ENCODE results near the gene FANCF.

DNA sequence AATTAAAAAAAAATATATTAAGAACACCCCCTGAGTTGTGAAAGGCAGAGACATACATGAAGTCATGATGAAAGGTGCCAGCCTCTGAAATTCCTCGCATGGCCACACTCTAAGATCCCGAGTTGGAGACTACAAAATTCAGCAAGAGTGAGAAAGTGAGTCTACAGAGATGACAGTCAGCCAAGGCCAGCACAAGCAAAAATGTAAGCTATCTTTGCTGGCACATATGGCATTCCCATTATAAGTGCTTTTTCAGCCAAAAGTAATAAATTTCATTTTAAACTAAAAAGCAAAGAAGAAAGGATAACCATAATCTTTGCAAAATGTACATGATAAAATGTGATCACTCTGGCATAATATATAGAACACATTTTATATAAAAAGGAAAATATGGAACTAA is 40.6 kb downstream of the FANCF start:
- TF ChIP-seq CTCF (IDR thresholded peaks at IDR 0.05) (no peak), EZH2phosphoT487 (IDR thresholded peaks at IDR 0.05) (no peak)

All from neural progenitor cell (in vitro differentiated cells).